SK-N-MC (cell line): Measurements from ENCODE around the gene COL16A1.

Source experiments
- EZH2 ChIP-seq: fragments of 200-600 bp; sonication (generic); IDR thresholded peaks from one replicate; pipeline ENCODE4 v1.6.1; 2017; ENCODE audit warnings: antibody characterized with exemption
- POLR2AphosphoS5 ChIP-seq: IDR thresholded peaks from 2 replicates; pipeline ENCODE4 v1.6.1; 2012; ENCODE audit warnings: mild to moderate bottlenecking, low read depth, low read length, borderline replicate concordance

- TF ChIP-seq POLR2AphosphoS5 (no peak), EZH2 (no peak)
These were observed 46.2 kb upstream of the COL16A1 start for GRCh38 chr1:31749785-31750735.
